Measurements from ENCODE around the gene CD109.

GRCh38 chr6:73823832-73824231 lies 127.8 kb downstream of the CD109 start:
- TF ChIP-seq, protein P1, sequence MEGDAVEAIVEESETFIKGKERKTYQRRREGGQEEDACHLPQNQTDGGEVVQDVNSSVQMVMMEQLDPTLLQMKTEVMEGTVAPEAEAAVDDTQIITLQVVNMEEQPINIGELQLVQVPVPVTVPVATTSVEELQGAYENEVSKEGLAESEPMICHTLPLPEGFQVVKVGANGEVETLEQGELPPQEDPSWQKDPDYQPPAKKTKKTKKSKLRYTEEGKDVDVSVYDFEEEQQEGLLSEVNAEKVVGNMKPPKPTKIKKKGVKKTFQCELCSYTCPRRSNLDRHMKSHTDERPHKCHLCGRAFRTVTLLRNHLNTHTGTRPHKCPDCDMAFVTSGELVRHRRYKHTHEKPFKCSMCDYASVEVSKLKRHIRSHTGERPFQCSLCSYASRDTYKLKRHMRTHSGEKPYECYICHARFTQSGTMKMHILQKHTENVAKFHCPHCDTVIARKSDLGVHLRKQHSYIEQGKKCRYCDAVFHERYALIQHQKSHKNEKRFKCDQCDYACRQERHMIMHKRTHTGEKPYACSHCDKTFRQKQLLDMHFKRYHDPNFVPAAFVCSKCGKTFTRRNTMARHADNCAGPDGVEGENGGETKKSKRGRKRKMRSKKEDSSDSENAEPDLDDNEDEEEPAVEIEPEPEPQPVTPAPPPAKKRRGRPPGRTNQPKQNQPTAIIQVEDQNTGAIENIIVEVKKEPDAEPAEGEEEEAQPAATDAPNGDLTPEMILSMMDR (IDR thresholded peaks at IDR 0.05) = no peak
- TF ChIP-seq POLR2AphosphoS5 (IDR thresholded peaks at IDR 0.05) (no peak), EP300 (IDR thresholded peaks at IDR 0.05) (no peak), POLR2A (IDR thresholded peaks at IDR 0.05) (no peak)

Data from gastroesophageal sphincter (tissue), 3 donors.